BJ (cell line): Measurements from ENCODE around the gene GOSR1. TPM values are rescaled to one million over a fixed set of nuclear protein-coding genes. Genes with fewer than 3 reads are reported as not detected.

Experiments
- CTCF ChIA-PET: fragments of 350-600 bp; formaldehyde crosslinking; extraction: SDS; loops from one replicate; lab custom pipeline; 2021; ENCODE audit warnings: antibody characterized with exemption, inconsistent platforms; lab: Yijun Ruan, JAX
- POLR2A ChIA-PET: fragments of 300-600 bp; sonication (Branson Sonifier 250); formaldehyde crosslinking; extraction: SDS; loops from one replicate; lab custom pipeline; 2021; ENCODE audit warnings: antibody characterized with exemption; lab: Charles Lee
- DNase-seq: peaks from one replicate; pipeline ENCODE4 v3.0.0-alpha.2; 2011; ENCODE audit warnings: low read depth
- H3K27me3 ChIP-seq: 2 replicates; pipeline ENCODE4 v1.6.0; 2011; ENCODE audit warnings: low read length; ENCODE audit not compliant: control insufficient read depth, insufficient read depth
- H3K36me3 ChIP-seq: 2 replicates; pipeline ENCODE4 v1.5.1; 2011; ENCODE audit warnings: low read length; ENCODE audit not compliant: control insufficient read depth, insufficient read depth
- H3K4me3 ChIP-seq: 2 replicates; pipeline ENCODE4 v1.5.1; 2011; ENCODE audit warnings: low read depth, mild to moderate bottlenecking, control low read depth, low read length
- polyA plus RNA-seq: library from polyadenylated mRNA; depleted of rRNA; stranded (reverse); fragments of >200 nt; gene quantifications from 2 replicates; pipeline ENCODE4 v1.2.3, GENCODE V29; 2011
- TF ChIP-seq, protein P1 (sequence below): IDR thresholded peaks from 2 replicates; pipeline ENCODE4 v1.5.1; 2011; ENCODE audit warnings: low read depth, mild to moderate bottlenecking, control low read depth, inconsistent platforms, low read length, moderate library complexity; ENCODE audit not compliant: insufficient read depth

Gene GOSR1
- polyA plus RNA-seq, 1 experiment: 12.5 TPM

DNA sequence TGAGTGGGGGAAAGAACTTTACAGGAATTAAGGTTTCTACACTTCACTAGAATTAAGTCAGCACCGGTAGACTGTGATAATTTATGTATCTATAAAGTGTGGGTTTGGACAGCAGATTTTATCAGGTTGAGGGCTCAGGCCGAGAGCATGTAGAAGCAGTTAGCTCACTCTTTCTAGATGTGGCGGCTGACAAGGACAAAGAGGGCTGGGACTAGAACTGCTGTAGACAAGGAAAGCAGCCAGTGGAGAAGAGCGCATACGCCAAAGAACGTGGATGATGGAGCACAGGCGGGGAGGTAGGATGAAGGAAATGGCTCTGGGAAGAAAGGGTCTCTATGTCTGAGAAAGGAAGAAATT, 504 bp upstream of the GOSR1 start:
- ChIA-PET POLR2A (interaction anchor here (0.8 kb wide), 1 partner anchor 109 kb away, joined by 3 read pairs; no protein-coding TSS in a partner anchor), CTCF (interaction anchor here (0.7 to 3.4 kb wide), 21 partner anchors 9 to 352 kb away, joined by 3 to 17 read pairs (median 4); no protein-coding TSS in a partner anchor)
- DNase-seq: no peak
- Histone ChIP-seq H3K36me3 (peaks cover 2% of the 10 kb centered on the region; the same call in 1 of the 2 replicates), H3K27me3 (no peaks in the 10 kb centered on the region), H3K4me3 (peak overlapping the region; percentile 8)
- TF ChIP-seq, protein P1, sequence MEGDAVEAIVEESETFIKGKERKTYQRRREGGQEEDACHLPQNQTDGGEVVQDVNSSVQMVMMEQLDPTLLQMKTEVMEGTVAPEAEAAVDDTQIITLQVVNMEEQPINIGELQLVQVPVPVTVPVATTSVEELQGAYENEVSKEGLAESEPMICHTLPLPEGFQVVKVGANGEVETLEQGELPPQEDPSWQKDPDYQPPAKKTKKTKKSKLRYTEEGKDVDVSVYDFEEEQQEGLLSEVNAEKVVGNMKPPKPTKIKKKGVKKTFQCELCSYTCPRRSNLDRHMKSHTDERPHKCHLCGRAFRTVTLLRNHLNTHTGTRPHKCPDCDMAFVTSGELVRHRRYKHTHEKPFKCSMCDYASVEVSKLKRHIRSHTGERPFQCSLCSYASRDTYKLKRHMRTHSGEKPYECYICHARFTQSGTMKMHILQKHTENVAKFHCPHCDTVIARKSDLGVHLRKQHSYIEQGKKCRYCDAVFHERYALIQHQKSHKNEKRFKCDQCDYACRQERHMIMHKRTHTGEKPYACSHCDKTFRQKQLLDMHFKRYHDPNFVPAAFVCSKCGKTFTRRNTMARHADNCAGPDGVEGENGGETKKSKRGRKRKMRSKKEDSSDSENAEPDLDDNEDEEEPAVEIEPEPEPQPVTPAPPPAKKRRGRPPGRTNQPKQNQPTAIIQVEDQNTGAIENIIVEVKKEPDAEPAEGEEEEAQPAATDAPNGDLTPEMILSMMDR: no peak

DNA sequence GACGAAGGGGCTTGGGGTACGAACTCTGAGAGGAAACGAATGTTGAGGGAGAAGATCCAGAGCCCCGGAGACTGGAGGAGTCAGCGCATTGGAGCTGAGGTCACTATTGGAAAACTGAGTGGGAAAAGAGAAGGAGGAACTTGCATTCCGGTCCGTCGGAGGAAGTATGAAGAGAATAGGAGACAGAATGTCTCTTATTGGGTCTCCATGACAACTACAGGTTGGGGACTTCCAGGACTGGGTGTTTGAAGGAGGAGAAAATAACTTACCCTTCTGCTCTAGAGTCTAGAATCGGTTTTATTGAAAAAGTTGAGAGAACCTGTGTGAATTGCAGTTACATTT, 537 bp downstream of the GOSR1 start:
- peaks cover 2% of the 10 kb centered on the region; the same call in 1 of the 2 replicates for H3K36me3 ChIP-seq
- TF ChIP-seq, protein P1: no peak
- no peak for DNase-seq
- H3K4me3 ChIP-seq: peak overlapping the region; percentile 86
- no peaks in the 10 kb centered on the region for H3K27me3 ChIP-seq
- CTCF ChIA-PET: interaction anchor here (0.5 to 3.4 kb wide), 17 partner anchors 8 to 361 kb away, joined by 3 to 17 read pairs (median 4); partner anchors contain the start of genes BLMH and NSRP1
- POLR2A ChIA-PET: no interaction called here

DNA sequence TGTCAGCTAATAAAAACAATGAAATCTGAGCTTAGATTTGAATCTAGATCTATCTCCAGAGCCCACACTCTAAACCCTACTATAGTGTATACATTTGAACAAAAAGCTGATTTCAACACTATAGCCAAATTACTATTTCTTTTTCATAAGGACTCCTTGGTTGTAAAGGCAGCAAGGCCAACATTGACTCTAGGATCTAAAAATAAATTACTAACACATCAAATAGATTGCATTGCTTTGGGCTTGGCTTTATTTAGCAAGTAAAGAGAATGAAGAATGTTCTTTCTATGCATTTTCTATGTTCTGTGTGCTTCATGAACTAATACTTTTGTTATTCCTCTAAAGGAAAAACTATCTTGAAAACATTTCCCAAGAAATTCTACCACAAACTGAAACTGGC, 5.3 kb downstream of the GOSR1 start:
- TF ChIP-seq, protein P1: no peak
- DNase-seq: no peak
- ChIA-PET POLR2A (no interaction called here), CTCF (no interaction called here)
- Histone ChIP-seq H3K4me3 (no peak overlapping the region), H3K27me3 (no peaks in the 10 kb centered on the region), H3K36me3 (peaks cover 5% of the 10 kb centered on the region; the same call in 1 of the 2 replicates)

DNA sequence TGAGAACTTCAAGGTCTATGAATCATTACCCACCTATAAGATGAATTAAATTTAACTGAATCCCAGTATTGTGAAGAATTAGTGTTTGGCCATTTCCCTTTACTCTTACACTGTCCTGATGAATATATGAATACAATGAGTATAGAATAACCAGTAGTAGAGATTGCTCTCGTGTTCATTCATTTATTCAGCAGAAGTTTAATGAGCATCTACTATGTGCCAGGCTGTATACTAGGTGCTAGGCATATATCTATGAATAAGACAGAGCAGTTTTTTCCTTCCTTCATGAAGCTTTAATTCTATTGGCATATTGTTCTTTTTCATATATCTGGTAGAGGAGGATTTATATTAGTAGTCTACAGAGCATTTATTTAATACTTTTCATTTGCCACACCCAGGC, 6.0 kb downstream of the GOSR1 start:
- POLR2A ChIA-PET: no interaction called here
- H3K36me3 ChIP-seq: peaks cover 5% of the 10 kb centered on the region; the same call in 1 of the 2 replicates

DNA sequence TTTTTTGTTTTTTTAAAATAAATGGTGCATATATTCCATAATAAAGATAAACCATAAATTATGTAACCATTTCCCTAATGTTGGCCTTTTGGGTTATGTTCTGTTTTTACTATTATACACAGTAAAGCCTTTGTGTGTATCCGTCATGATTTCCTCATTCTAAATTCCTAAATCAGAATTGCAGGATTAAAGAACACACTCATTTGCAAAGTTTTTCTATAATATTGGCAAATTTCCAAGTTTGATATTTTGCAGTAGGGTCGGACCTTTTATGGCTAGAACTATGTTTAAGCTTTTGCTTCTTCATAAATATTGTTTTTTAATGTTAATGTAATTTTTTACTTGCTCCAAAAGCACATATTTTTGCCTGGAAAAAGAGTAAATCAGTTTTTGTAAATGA, 16.6 kb downstream of the GOSR1 start:
- ChIA-PET POLR2A (no interaction called here), CTCF (interaction anchor here (2.4 kb wide), 1 partner anchor 16 kb away, joined by 8 read pairs; the partner anchor contains the start of gene GOSR1)
- H3K27me3 ChIP-seq: no peaks in the 10 kb centered on the region
- TF ChIP-seq, protein P1: no peak
- DNase-seq: no peak
- H3K36me3 ChIP-seq: peaks cover 6% of the 10 kb centered on the region
- no peak overlapping the region for H3K4me3 ChIP-seq

More for the DNA sequence above, 6.0 kb downstream of the GOSR1 start:
- TF ChIP-seq, protein P1: no peak
- Histone ChIP-seq H3K27me3 (no peaks in the 10 kb centered on the region), H3K4me3 (no peak overlapping the region)
- no peak for DNase-seq
- CTCF ChIA-PET: no interaction called here
